SK-N-MC (cell line): ENCODE results near the gene SHISAL1.

Experiments
- EZH2 ChIP-seq: fragments of 200-600 bp; sonication (generic); IDR thresholded peaks from one replicate; pipeline ENCODE4 v1.6.1; 2017; ENCODE audit warnings: antibody characterized with exemption
- FOXP2 ChIP-seq: optimal IDR thresholded peaks from 2 replicates; pipeline ENCODE3; 2011; ENCODE audit warnings: mild to moderate bottlenecking, moderate library complexity; ENCODE audit not compliant: insufficient read depth; ENCODE audit errors: extremely low read length, control extremely low read depth
- POLR2AphosphoS5 ChIP-seq: IDR thresholded peaks from 2 replicates; pipeline ENCODE4 v1.6.1; 2012; ENCODE audit warnings: mild to moderate bottlenecking, low read depth, low read length, borderline replicate concordance

DNA sequence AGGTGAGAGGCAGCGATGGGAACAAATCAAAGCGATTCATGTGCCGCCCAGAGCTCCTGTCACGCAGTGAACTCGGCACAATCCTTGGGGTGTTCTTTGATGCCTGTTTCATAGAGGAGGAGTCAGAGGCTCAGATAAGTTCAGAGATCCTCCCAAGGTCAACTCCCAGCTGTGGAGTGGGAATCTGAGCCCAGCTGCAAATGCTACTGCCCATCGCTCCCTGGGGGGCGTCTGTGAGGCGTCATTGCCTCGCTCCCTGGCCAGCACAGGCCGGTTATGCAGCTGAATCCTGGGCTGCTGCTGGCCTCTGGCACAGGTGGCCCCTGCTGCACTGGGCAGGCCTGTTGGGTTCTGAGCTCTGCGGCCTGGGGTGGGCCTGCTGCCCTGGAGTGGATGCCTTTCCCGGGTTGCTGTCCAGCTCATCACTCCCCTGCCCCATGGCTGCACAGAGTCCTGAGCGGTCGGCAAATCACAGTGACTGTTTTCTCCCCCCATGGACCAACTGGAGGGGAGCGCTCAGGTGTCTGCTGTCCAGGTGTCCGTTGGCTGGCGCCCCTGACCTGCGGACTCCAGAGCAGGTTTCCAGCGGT lies 36.3 kb upstream of the SHISAL1 start:
- TF ChIP-seq EZH2 (no peak), POLR2AphosphoS5 (no peak), FOXP2 (no peak)
